PFSK-1 (cell line): ENCODE measurements around the gene MOV10L1. TPM values are rescaled to one million over a fixed set of nuclear protein-coding genes. Genes with fewer than 3 reads are reported as not detected.

Experiments used
- FOXP2 ChIP-seq: optimal IDR thresholded peaks from 2 replicates; pipeline ENCODE3; 2011; ENCODE audit warnings: borderline replicate concordance, control low read depth, inconsistent platforms; ENCODE audit not compliant: insufficient read depth; ENCODE audit errors: extremely low read length, extremely low read depth
- POLR2AphosphoS5 ChIP-seq: IDR thresholded peaks from 2 replicates; pipeline ENCODE4 v1.6.1; 2012; ENCODE audit warnings: low read depth, mild to moderate bottlenecking, control low read depth, low read length, moderate library complexity
- REST ChIP-seq, 2 experiments: IDR thresholded peaks; 2 replicates each; pipeline versions ENCODE4 v1.6.1 to v1.8.0; 2011 to 2012; ENCODE audit warnings: low read depth in 2 of 2, low read length in 2 of 2, control low read depth in 1 of 2, inconsistent platforms in 1 of 2, mild to moderate bottlenecking in 1 of 2, moderate library complexity in 1 of 2; ENCODE audit not compliant: insufficient read depth in 1 of 2
- SIN3A ChIP-seq: IDR thresholded peaks from 2 replicates; pipeline ENCODE4 v1.6.1; 2012; ENCODE audit warnings: mild to moderate bottlenecking, low read length, moderate library complexity, borderline replicate concordance; ENCODE audit not compliant: insufficient read depth
- TAF1 ChIP-seq: IDR thresholded peaks from 2 replicates; pipeline ENCODE4 v1.6.1; 2012; ENCODE audit warnings: low read length, control low read depth, borderline replicate concordance; ENCODE audit not compliant: insufficient read depth
- polyA plus RNA-seq: library from polyadenylated mRNA; unstranded; fragments of >200 nt; gene quantifications from one replicate; pipeline ENCODE4 v1.2.1, GENCODE V29; 2012; ENCODE audit warnings: low read depth, missing spikeins; ENCODE audit not compliant: insufficient read length

The MOV10L1 gene
- 0.46 TPM for polyA plus RNA-seq

GRCh38 chr22:50089682-50090411, at the start of gene MOV10L1:
MOV10L1 (plus strand) TSS chr22:50090006; CDS start chr22:50090089, 83 bp downstream.
- TF ChIP-seq TAF1 (no peak), REST (IDR thresholded peaks at IDR 0.05; ENCODE audit: insufficient read depth in 1 of 2, low read depth in 2 of 2, low read length in 2 of 2) (no peak), SIN3A (no peak), POLR2AphosphoS5 (no peak), FOXP2 (no peak)

GRCh38 chr22:50040717-50041116, 49.1 kb upstream of the MOV10L1 start:
- TF ChIP-seq FOXP2 (no peak), REST (IDR thresholded peaks at IDR 0.05; ENCODE audit: insufficient read depth in 1 of 2, low read depth in 2 of 2, low read length in 2 of 2) (no peak), SIN3A (no peak), TAF1 (no peak)

- TF ChIP-seq TAF1 (no peak), FOXP2 (no peak), REST (IDR thresholded peaks at IDR 0.05; ENCODE audit: insufficient read depth in 1 of 2, low read depth in 2 of 2, low read length in 2 of 2) (no peak), SIN3A (no peak), POLR2AphosphoS5 (no peak)
Observed at GRCh38 chr22:50041361-50042065, 48.3 kb upstream of the MOV10L1 start.

GRCh38 chr22:50044485-50045118, 45.2 kb upstream of the MOV10L1 start:
- TF ChIP-seq TAF1 (no peak), SIN3A (no peak), FOXP2 (no peak), POLR2AphosphoS5 (no peak), REST (IDR thresholded peaks at IDR 0.05; ENCODE audit: insufficient read depth in 1 of 2, low read depth in 2 of 2, low read length in 2 of 2) (no peak)
